Hypothalamus (tissue), 51 donors: ENCODE data around the gene SLC15A5.
A peak's percentile ranks its signal among the peaks of the same experiment; 100 is the strongest.

Source experiments
- DNase-seq, 51 donors: peaks; one replicate each; lab custom pipeline; 2025; lab: John Stamatoyannopoulos, UW

Gene SLC15A5

DNA sequence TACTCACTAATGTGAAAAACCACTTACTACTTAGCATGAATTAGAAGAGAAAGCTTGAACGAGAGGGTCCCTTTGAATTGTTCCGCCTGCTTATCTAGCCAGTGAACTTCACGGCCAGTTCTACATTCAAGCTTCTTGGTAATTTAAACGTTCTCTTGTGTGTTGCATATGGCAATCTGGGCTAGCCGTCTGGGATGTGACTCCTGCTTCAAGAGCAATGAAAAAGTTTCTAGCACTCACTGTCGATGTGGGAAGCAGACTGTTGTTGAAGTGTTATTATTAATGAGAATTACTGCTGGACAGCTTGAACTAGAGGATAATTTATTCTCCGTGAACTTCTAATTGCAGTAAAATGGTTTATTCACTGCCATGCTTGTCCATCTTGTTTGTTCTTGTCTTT, 93.9 kb downstream of the SLC15A5 start:
- DNase-seq: no peak

DNA sequence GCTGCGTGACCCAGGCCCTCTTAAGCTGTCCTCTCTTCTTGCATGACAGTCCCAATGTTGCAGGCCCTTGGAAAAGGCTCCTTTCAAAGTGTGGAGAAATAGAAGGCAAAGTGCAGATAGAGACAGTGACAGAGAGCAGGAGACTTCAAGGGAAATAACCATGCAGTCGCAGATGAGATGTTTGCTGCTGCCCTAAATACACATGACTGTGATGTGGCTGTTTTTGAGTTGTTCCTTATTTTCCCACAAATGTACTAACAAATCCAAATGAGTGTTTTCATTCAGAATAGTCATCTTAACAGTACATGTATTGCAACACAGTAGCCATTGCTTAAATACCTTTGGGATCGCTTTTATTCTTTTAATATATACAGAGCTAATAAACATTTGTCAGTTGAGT, 101.6 kb downstream of the SLC15A5 start:
- no peak for DNase-seq

DNA sequence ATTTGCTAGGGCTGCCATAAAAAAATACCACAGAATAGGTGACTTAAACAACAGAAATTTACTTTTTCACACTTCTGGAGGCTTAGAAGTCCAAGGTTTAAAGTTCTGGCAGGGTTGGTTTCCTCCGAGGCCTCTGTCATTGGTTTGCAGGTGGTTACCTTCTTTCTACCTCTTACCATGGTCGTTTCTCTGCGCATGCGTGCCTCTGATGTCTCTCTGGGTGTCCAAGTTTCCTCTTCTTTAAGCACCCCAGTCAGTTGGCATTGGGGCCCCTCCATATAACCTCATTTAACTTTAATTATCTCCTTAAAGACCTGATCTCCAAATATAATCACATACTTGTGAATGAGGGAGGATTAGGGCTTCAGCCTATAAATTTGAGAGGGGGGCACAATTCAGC, 103.2 kb downstream of the SLC15A5 start:
- DNase-seq: no peak

DNA sequence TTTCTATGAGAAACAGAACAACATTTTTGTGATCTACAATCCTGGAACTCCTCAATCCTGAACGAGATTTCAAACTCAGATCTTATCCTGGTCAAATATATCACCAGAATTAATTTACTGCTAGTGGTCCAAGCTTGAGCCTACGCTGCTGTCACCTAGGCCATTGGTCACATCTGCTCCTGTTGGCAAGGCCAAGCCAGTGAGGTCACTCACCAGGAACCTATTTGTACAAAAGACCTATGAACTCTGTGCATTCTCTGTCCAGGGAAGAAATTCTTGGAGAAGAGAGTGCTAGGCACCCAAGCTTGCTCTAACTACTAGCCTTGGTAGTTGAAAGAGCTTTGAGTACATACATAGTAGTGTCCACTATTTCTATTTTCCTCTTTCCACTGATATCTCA, 106.1 kb downstream of the SLC15A5 start:
- no peak for DNase-seq

DNA sequence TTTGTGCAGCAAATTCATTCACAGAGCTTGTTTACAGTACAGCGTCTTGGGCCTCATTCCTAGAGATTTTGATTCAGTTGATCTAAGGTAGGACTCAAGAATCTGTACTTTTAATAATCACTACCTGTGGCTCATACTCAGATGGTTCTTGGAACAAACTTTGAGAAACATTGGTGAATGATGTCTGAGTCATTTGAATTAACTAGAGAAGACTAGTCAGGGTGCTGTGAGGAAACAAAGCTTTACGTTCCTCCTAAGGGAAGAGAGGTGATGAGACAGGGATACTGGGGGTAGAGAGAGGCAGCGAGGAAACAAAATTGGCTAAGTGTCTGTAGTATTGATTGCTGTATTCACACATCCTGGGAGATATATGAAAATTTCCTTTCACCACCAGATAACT, 109.4 kb downstream of the SLC15A5 start:
- DNase-seq: no peak

DNA sequence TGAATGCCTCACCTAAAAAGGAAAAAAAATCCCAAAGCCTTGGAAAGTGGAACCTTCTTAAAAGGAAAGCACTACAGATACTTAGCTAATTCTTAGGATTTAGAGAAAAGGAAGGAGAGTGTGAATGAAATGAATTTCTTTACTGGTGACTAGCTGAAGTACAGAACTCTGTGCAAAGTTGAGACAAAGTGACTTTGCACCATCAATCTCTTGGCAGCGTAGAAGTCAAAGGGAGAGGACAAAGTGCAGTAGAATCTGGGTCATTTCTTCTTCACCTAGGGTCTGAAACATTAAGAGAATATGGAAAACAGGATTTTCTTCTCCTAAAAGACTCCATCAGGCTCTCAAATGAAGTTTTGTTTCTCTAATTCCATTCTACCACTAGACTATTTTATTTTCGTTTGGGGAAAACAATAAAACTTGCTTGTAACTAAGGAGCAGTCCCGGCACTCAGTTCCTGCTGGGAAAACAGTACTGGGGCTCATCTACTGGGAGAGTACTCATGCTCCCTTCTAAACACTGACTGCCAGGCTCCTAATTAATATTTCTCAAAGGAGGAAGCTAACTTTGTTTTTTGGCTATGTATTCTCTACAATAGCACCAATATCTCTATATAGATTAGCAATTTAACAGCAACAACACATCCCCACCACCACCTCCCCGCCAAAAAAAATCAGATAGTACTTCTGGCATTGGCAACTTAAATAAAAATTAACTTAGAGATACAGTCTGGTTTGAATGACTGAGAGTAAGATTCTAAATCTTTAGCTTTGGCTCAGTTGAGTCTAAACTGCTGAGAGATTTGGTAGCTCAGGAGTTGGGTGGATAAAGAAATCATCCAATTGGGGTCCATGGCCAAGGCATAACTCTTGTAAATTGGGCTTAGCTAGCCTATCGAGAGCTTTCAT, 110.7 kb downstream of the SLC15A5 start:
- DNase-seq: peak in 3 of 51 donors; percentile 1

DNA sequence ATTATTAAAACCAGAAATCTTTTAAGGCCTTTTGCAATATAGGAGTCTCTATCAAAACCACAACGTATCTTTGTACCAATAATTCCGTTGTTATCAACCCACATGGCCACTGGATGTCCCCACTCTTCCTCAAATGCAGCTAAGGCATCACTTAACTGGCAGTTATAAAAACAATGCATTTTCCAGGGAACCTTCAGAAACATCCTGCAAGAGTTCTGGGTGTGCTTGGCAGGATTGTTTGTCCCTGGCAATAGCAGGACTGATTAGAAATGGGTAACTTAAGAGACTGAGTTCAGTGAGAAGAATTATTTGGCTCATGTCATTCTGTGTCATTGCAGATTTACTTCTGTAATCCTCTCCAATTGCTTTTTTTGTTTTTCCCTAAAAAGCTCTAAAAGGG, 112.0 kb downstream of the SLC15A5 start:
- DNase-seq: peak in 16 of 51 donors; percentile 4 to 51 (median 12)

DNA sequence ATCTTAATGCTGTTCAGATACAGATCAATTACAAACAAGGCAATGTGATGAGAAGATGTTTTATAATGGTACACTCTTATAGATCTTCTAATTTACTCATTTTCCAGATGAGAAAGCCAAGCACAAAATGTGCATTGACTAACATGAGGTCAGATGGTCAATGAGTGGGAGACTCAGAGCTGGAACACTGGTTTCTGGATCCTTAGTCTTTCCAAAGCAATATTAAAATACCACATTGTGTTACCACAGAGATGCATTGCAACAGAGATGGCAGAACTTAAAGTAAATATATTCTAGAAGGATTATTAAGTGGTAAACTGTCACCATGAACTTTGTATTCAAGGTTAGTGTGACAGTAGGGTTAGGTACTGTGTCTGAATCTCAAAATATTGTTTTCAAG, 113.6 kb downstream of the SLC15A5 start:
- DNase-seq: no peak

DNA sequence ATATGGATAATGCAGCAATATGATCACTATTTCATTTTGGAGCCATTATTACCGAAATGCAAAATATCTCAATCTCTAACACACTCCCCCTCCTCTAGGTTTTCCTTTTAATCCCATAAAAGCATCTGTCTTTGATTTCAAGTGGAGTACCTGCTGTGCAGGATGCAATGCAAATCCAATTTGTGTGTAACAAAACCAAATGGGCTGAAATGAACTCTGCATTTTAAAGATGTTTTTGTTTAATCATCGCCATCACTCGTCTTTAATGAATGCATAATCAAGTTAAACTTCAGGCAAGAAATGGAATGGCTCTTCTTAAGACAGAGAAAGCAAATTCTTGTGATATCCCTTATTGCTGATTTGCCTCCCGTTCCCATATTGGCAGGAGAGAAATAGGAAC, 114.3 kb downstream of the SLC15A5 start:
- no peak for DNase-seq

DNA sequence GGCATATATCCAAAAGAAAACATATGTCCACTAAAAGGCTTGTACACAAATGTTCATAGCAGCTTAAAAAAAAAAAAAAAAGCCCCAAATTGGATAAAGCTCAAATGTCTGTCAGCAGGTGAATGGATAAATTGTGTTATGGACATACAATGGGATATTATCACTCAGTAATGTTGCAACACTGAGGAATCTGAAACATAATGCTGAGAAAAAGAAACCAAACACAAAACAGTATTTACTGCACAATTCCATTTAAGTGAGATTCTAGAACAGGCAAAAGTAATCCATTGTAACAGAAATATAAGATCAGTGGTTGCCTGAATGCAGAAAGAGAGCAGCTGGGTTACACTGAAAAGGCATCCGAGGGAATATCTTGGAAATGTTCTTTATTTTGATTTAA, 117.9 kb downstream of the SLC15A5 start:
- DNase-seq: no peak

DNA sequence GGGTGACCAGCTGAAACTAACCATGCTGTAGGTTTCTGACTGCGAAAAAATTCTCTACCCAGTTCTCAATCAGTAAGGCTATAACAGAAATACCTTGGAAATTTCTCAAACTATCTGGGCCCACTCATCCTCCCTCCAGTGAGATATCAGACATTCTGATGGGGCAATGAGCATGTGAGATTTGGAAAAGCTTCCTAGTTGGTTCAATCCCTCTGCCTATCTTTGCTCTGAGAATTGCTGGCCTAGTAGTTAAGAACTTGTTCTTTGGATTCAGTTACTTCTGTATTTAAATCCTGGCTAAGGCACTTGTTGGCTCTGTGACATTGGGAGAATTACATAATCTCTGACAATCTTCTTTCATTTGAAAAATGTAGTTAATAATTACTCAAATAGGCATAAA, 119.4 kb downstream of the SLC15A5 start:
- no peak for DNase-seq

DNA sequence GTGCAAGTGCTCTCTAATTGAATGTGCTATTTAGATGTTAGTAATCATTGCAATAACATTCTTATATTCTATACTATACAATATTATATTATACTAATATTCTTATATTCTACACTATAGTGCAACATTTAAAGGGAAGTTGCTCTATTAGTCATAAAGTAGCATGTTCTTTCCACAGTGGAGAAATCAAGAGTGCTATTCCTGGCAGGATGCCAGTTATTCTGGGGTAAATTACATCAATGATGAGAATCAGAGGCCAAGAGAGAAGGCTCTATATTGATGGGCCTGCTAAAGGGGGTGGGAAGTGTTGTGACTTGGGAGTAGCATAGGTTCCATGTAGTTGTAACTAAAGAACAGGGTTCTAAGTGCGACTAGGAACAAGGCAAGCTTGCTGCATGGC, 121.5 kb downstream of the SLC15A5 start:
- no peak for DNase-seq

DNA sequence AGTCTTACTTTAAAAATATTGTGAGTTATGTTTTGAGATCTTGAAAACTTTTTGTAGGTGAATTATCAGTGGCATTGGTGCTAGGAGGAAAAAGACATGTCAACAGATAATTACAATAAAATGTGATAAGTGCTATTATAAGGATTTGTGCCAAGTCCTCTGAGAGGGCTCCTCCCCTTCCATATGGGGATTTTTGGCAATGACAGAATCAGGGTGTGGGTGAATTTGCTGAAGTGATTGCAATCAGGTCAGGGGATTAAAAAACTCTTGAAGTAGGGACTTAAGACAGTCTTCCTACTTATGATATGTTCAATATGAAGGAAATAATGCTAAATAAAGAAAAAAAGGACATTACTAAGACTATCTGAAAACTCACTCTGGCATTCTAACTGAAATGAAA, 122.5 kb downstream of the SLC15A5 start:
- DNase-seq: no peak

DNA sequence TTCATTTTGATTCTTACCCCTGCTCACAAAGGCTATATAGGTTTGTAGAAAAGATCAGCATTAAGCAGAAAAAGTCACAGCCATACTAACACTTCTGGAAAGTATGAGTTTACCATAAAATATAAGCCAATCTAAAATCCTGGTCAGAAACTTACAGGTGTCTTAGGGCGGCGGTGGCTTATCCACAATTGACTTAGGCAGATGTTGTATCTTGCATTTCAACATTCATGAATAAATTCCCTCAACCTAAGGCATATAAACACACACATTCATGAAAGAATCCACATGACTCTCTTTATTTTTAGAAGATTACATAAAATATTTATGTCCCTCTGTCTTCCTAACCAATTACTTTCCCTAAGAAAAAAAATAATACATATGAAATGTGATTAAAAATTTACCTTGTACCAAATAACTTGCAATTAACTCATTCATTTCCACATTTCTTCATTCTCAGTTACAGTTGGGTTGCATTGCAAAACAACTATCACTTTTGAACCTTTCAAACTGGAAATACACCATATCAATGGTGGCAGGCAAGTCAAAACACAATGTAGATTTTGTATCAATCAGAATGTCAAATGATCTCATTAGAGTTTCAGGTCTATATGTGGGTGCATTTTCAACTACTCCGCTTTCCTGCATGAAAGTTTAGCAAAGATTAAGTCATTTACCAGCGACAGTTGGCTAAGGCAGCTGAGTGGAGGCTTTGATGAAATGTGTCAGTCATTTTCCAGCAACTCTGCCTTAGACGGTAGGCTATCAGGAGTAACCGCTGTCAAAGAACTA, 124.4 kb downstream of the SLC15A5 start:
- DNase-seq: no peak

DNA sequence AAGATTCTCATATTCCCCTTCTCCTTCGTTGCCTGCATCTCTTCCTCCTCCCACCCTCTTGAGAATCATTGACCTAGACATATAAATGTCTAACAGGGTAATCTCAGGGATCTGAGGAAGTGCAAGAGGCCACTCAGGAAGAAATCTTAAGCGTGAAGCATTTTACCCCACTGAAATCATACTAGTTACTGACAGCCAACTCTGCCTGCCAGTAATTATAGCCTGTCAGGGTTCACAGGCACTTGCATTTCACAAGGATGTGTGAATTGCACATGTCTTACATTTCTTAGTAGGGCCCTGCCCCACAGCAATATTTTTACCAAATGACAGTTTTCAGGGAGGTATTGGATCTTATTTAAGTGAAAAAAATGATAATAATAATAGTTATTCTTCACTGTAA, 127.2 kb downstream of the SLC15A5 start:
- DNase-seq: no peak

DNA sequence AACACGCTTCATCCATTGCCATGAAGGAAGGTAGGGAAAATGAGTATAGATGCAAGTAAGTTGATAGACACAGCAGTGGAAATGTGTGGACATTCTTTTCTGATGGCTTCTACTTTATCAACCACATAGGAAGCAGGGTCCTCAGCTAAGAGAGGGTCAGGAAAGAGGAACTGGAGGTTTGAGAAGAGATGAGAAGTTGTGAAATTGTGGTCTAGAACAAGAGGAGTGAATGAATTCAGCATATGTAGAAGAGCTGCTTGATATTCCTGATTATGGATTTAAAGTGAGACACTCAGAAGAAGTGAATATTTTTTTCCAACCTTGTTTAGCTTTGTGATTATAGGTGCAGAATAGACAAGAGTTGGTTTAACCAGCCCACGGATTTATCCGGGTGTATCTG, 128.5 kb downstream of the SLC15A5 start:
- DNase-seq: no peak
